HG03469 (cell line): ENCODE data around the gene SLC22A16.

Source experiments
- ATAC-seq: cut with Tn5 transposase; IDR thresholded peaks from one replicate; pipeline ENCODE4 v1.9.1; 2021; ENCODE audit warnings: mild to moderate bottlenecking, moderate library complexity, moderate number of reproducible peaks; ENCODE audit not compliant: unreplicated experiment

The SLC22A16 gene

GRCh38 chr6:110408901-110409300, 67.5 kb downstream of the SLC22A16 start:
- no peak for ATAC-seq

DNA sequence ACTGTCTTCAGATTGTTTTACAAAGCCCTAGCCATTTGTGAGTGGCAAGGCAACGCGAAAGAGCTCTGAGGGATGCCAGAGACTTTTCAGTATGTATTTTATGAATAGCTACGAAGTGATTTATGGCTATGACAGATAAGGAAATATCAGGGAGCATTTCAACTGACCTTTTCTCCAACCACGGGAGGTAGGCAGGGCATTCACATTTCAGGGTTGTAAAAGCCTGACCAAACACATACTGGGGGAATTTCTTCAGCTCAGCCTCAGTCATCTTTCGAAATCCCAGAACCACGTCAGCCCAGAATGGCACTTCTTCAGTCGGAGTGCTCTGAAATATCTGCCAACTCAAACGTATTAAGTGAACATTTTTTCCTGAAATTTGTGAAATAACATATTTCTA, 71.8 kb downstream of the SLC22A16 start:
- ATAC-seq = no peak

- no peak for ATAC-seq
Observed at GRCh38 chr6:110401585-110402176, 74.7 kb downstream of the SLC22A16 start.

DNA sequence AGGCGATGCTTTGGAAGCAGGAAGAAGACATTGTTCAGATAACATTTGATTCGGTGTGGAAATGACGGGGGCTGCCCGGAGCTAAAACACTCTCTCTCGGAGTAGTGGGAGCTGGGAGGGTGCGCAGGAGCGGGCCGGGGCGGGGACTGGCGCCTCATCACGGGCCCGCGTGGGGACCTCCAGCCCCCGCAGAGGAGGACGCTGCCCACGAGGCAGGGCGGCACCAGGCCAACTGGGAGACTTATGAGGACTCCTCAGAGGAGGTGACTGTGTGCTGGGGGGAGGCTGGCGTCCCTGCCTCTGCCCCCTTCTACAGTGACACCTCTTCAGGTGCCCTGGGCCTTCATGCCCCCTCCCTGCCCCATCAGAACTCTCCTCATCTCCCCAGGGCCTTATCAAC, 76.2 kb downstream of the SLC22A16 start:
- ATAC-seq = no peak

GRCh38 chr6:110399219-110400071, 77.0 kb downstream of the SLC22A16 start:
- no peak for ATAC-seq

- ATAC-seq = no peak
Observed at GRCh38 chr6:110398778-110399177, 77.6 kb downstream of the SLC22A16 start.

- no peak for ATAC-seq
Observed at GRCh38 chr6:110395221-110395620, 81.2 kb downstream of the SLC22A16 start.

GRCh38 chr6:110394409-110394808, 82.0 kb downstream of the SLC22A16 start:
- no peak for ATAC-seq

DNA sequence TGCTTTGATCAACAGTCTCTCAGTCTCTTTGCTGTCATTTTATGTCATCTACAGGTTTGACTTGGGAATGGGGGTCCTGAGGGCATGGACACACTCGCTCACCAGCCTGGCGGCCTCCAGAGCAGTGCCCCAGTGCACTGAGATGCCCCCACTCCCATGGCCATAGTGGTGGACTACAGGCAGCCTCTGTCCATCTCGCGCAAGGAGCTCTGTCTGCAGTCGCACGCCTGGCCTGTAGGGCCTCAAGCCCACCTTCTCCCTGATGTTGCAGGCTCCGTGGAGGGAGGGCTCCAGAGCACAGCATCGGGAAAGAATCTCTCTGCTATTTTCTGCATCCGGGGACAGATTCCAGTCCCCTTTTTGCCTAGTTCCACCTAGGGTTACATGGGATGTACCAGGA, 83.7 kb downstream of the SLC22A16 start:
- ATAC-seq = no peak

DNA sequence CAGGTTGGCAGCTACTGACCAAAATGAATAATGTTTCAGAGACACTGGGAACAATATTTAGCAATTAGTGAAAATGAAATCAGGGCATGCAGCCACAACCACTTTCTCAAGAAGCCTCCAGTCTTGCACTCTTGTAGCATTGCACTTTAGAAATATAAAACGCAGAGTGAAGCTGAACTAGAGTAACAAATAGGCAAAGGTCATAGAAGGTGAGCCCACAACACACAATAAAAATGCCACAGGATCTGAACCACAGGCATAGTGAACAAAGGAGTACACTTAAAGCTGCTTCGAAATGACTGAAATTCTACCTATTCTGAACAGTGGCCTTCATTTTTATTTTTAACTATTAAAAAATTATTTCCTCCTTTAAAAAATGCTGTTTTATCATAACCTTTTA, 86.0 kb downstream of the SLC22A16 start:
- no peak for ATAC-seq

- ATAC-seq = no peak
Observed at GRCh38 chr6:110389689-110390382, 86.6 kb downstream of the SLC22A16 start.

- ATAC-seq = no peak
Observed at GRCh38 chr6:110387986-110388385, 88.4 kb downstream of the SLC22A16 start.

- no peak for ATAC-seq
Observed at GRCh38 chr6:110385458-110385863, 91.0 kb downstream of the SLC22A16 start.

DNA sequence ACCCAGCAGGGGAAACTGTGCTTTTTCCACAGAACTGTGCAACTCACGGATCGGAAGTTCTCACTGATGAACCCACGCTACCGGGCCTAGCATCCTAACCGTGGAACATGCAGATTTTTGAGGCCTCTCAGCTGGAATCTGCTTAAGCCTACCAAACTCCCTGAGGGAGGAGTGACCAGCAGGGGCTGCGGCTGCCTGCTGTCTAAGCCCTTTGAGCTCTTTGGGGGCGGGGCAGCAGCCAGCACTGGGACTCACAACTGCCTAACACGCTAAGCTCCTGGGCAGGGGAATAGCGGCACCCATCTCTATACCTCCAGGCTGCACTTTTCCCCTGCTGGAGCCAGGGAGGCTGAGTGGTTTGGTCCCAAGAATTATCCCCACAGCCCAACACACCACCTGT, 97.9 kb downstream of the SLC22A16 start:
- ATAC-seq = no peak
